ENCODE measurements around the gene ZBED3. TPM values are rescaled to one million over a fixed set of nuclear protein-coding genes. Genes with fewer than 3 reads are reported as not detected.
"Not testable (repeated sequence)": the region's sequence is repeated elsewhere in the genome, so short reads cannot be mapped to it uniquely, and the experiment has no call there.

ZBED3 gene
- total and polyA plus RNA-seq, 8 donors, result 3.1 to 132 (median 6.9) TPM

GRCh38 chr5:77086368-77086688, 757 bp downstream of the ZBED3 start:
- H3K27me3 ChIP-seq, result no peaks in the 10 kb centered on the region
- peak in 1 of 2 donors; percentile 89 for DNase-seq
- intact Hi-C loops (cut with DNase I; ENCODE audit: low total_unique reads), result no loop called here
- H3K9me3 ChIP-seq, result no peaks in the 10 kb centered on the region
- TF ChIP-seq EP300 (IDR thresholded peaks at IDR 0.05), result no peak
- peak overlapping the region; percentile 61 to 77 (median 70) for H3K4me3 ChIP-seq
- H3K4me1 ChIP-seq, result peaks cover 0 to 37% (median 29%) of the 10 kb centered on the region in 4 donors
- 1 to 5% (median 3%) methylated on average over 6 of the region's 6 CpGs for WGBS, 5 donors
- peaks cover 0 to 19% (median 4%) of the 10 kb centered on the region in 4 donors for H3K36me3 ChIP-seq
- peak overlapping the region; percentile 92 to 98 (median 95) for H3K27ac ChIP-seq

- no peak overlapping the region for H3K4me3 ChIP-seq
- H3K27ac ChIP-seq, result no peak overlapping the region
- 83 to 92% (median 88%) methylated on average over 6 of the region's 6 CpGs for WGBS, 5 donors
- DNase-seq, result no peak
- intact Hi-C loops (cut with DNase I; ENCODE audit: low total_unique reads), result no loop called here
- H3K4me1 ChIP-seq, result peaks cover 0 to 35% (median 24%) of the 10 kb centered on the region in 4 donors
- peaks cover 0 to 19% (median 8%) of the 10 kb centered on the region in 4 donors for H3K36me3 ChIP-seq
- TF ChIP-seq CTCF (IDR thresholded peaks at IDR 0.05), result no peak
- TF ChIP-seq EP300 (IDR thresholded peaks at IDR 0.05), result no peak
- TF ChIP-seq POLR2AphosphoS5 (IDR thresholded peaks at IDR 0.05), result no peak
- TF ChIP-seq POLR2A (IDR thresholded peaks at IDR 0.05), result no peak
- no peaks in the 10 kb centered on the region for H3K9me3 ChIP-seq
- H3K27me3 ChIP-seq, result no peaks in the 10 kb centered on the region
Observed at GRCh38 chr5:77083088-77083487, 4.0 kb downstream of the ZBED3 start.

- H3K4me1 ChIP-seq, result peaks cover 0 to 33% (median 19%) of the 10 kb centered on the region in 4 donors
- 0 to 96% (median 48%) methylated on average over 1 of the region's 1 CpG for WGBS, 5 donors
- intact Hi-C loops (cut with DNase I; ENCODE audit: low total_unique reads), result no loop called here
- H3K36me3 ChIP-seq, result peaks cover 0 to 19% (median 8%) of the 10 kb centered on the region in 4 donors
- no peaks in the 10 kb centered on the region for H3K9me3 ChIP-seq
- H3K27me3 ChIP-seq, result no peaks in the 10 kb centered on the region
- no peak for DNase-seq
- TF ChIP-seq POLR2AphosphoS5 (IDR thresholded peaks at IDR 0.05) (no peak), POLR2A (IDR thresholded peaks at IDR 0.05) (no peak), EP300 (IDR thresholded peaks at IDR 0.05) (no peak), CTCF (IDR thresholded peaks at IDR 0.05) (no peak)
- no peak overlapping the region for H3K4me3 ChIP-seq
- no peak overlapping the region for H3K27ac ChIP-seq
Observed at GRCh38 chr5:77082280-77082679, 4.8 kb downstream of the ZBED3 start.

- Histone ChIP-seq H3K4me1 (peaks cover 4 to 36% (median 17%) of the 10 kb centered on the region in 4 donors), H3K27ac (no peak overlapping the region), H3K36me3 (peaks cover 0 to 19% (median 8%) of the 10 kb centered on the region in 4 donors), H3K9me3 (no peaks in the 10 kb centered on the region), H3K27me3 (no peaks in the 10 kb centered on the region), H3K4me3 (no peak overlapping the region)
- intact Hi-C loops (cut with DNase I; ENCODE audit: low total_unique reads), result no loop called here
- DNase-seq, result no peak
- TF ChIP-seq EP300 (IDR thresholded peaks at IDR 0.05), result no peak
- TF ChIP-seq CTCF (IDR thresholded peaks at IDR 0.05), result no peak
- no peak for TF ChIP-seq POLR2A (IDR thresholded peaks at IDR 0.05)
- TF ChIP-seq POLR2AphosphoS5 (IDR thresholded peaks at IDR 0.05), result no peak
- 72 to 84% (median 76%) methylated on average over 5 of the region's 5 CpGs for WGBS, 5 donors
Observed at GRCh38 chr5:77080905-77081304, 6.2 kb downstream of the ZBED3 start.

- WGBS, 5 donors, result 69 to 84% (median 78%) methylated on average over 11 of the region's 11 CpGs
- Histone ChIP-seq H3K36me3 (peaks cover 0 to 19% (median 8%) of the 10 kb centered on the region in 4 donors), H3K4me1 (peaks cover 4 to 32% (median 13%) of the 10 kb centered on the region in 4 donors)
- DNase-seq; H3K4me3 ChIP-seq; H3K9me3 ChIP-seq; H3K27me3 ChIP-seq; H3K27ac ChIP-seq; intact Hi-C loops (cut with DNase I; ENCODE audit: low total_unique reads): not testable (repeated sequence)
Observed at GRCh38 chr5:77080479-77080878, 6.6 kb downstream of the ZBED3 start.

Data from stomach (tissue), 9 donors.